IPS-20b (cell line): ENCODE results near the gene XCR1.
"Not testable (repeated sequence)": the region's sequence is repeated elsewhere in the genome, so short reads cannot be mapped to it uniquely, and the experiment has no call there.

ENCODE experiments used
- H3K27ac ChIP-seq: one replicate; pipeline ENCODE4 v1.5.1; 2013; ENCODE audit warnings: low read length
- H3K27me3 ChIP-seq: 2 replicates; pipeline ENCODE4 v1.6.1; 2013; ENCODE audit warnings: mild to moderate bottlenecking, low read length, inconsistent platforms; ENCODE audit not compliant: insufficient read depth
- H3K36me3 ChIP-seq: 2 replicates; pipeline ENCODE4 v1.6.1; 2013; ENCODE audit warnings: low read depth, mild to moderate bottlenecking, inconsistent platforms, low read length, moderate library complexity; ENCODE audit not compliant: insufficient read depth
- H3K4me1 ChIP-seq: 2 replicates; pipeline ENCODE4 v1.6.1; 2013; ENCODE audit warnings: mild to moderate bottlenecking, control low read depth, inconsistent platforms, low read length, moderate library complexity; ENCODE audit not compliant: insufficient read depth
- H3K4me3 ChIP-seq: 2 replicates; pipeline ENCODE4 v1.5.1; 2013; ENCODE audit warnings: mild to moderate bottlenecking, low read length, inconsistent platforms
- H3K9ac ChIP-seq: 2 replicates; pipeline ENCODE4 v1.6.1; 2013; ENCODE audit warnings: low read depth, mild to moderate bottlenecking, inconsistent platforms, low read length, moderate library complexity
- H3K9me3 ChIP-seq: 2 replicates; pipeline ENCODE4 v1.6.1; 2013; ENCODE audit warnings: mild to moderate bottlenecking, low read depth, low read length, inconsistent platforms; ENCODE audit not compliant: insufficient read depth

The XCR1 gene

DNA sequence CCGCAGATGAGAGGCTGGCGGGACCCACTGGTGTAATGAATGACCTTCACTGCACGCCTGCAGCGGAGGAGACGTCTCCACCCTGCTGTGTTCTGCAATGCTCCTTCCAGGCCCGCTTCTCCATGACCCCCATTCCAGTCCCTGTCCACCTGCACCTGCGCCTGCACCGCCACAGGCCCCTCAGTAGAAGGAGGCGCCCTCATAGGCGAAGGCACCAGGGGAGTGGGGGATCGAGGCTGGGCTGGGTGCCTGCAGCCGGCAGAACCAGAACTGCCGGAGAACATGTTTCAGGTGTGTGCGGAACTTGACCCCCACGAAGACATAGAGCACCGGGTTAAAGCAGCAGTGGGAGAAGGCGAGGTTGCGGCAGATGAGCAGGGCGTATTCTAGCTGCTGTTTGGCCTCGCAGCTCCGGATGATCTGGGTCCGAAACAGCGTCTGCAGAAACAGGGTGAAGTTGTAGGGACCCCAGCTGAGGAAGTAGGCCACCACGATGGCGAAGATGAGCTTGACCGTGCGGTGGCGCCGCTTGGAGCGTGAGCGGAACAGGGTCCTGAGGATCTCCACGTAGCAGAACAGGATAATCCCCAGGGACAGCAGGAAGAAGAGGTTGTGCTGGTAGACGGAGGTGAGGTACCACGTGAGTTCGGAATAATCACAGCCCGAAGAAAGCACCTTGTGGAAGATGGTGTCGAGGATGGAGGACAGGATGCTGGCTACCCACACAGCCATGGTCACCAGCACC, 6.3 kb downstream of the XCR1 start:
- H3K27ac ChIP-seq: no peak overlapping the region
- no peak overlapping the region for H3K9ac ChIP-seq
- H3K4me1 ChIP-seq: no peaks in the 10 kb centered on the region
- H3K9me3 ChIP-seq: no peaks in the 10 kb centered on the region; the same call in 1 of the 2 replicates
- no peaks in the 10 kb centered on the region for H3K36me3 ChIP-seq
- no peak overlapping the region for H3K4me3 ChIP-seq
- no peaks in the 10 kb centered on the region for H3K27me3 ChIP-seq

DNA sequence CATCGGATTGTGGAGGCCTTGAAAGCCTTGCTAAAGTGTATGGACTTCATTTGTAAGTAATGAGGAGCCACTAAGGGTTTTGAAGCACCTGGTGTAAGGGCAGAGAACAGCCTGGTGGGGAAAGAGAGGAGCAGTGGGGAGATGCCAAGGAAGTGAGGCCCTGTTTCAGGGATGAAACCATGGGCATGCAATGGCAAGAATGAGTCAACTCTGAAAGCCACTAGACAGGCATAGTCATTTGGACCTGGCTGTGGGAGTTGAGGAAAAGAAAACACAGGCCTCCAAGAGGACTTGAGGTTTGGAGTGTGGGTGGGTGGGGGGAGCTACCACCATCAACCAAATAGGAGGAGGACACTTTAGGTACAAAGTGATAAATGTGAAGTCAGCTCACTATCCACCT, 7.6 kb downstream of the XCR1 start:
- H3K36me3 ChIP-seq: no peaks in the 10 kb centered on the region
- no peaks in the 10 kb centered on the region for H3K27me3 ChIP-seq
- no peak overlapping the region for H3K4me3 ChIP-seq
- no peak overlapping the region for H3K9ac ChIP-seq
- no peaks in the 10 kb centered on the region for H3K4me1 ChIP-seq
- H3K9me3 ChIP-seq: no peaks in the 10 kb centered on the region; the same call in 1 of the 2 replicates
- H3K27ac ChIP-seq: no peak overlapping the region

DNA sequence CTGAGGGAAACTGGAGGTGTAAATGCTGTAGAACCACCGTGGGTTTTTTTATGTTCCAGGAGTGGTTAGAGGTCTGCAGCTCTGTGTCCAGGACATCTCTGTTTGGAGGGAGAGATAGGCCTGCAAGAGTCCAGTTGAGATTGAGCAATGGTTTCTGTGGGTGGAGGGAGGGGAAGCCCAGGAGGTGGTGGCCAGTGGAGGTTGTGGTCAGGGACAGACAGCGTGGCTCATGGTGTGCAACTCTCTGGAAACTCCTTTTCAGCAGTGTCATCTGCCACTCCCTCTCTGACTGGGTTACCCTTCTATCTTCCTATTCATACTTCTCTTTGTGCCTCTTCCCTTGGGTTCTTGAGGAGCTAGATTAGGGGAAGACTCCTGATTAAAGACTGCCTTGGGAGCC, 9.6 kb downstream of the XCR1 start:
- Histone ChIP-seq H3K9me3 (no peaks in the 10 kb centered on the region; the same call in 1 of the 2 replicates), H3K27ac (no peak overlapping the region), H3K36me3 (no peaks in the 10 kb centered on the region), H3K27me3 (no peaks in the 10 kb centered on the region), H3K4me1 (no peaks in the 10 kb centered on the region), H3K9ac (no peak overlapping the region), H3K4me3 (no peak overlapping the region)

DNA sequence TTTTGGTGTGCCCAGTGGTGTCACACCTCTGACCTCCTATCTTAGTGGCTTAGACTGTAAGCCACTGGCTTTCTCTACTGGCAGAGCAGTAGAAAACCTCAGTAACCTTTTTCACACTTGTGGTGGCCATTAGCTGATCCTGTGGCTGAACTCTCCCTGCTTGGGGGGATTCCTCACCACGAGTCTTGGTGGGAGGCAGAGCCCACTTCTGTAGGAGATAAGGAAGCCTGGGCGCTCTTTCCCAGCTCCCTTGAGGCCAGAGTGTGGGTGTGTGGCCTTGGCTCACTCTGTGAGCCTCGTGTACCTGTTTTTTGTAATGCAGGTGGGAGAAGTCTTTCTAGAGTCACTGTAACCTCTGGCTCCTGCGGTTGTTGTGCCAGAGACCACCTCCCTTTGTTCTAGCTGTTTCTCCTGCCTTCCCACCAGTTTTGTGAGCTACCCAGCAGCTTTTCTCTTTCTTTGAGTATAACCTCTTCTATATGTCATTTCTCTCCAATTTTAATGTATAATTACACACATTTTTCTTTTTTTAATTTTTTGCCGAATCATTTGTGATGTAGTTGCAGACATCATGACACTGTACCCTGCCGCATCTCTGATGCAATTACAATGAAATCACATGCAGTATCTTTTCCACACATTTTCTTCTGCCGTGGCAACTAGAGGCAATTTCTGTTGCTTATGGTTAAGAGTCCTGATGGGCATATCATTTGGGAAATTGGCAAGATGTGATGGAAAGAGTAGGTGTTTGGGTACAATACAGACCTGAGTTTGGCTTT, 13.8 kb downstream of the XCR1 start:
- Histone ChIP-seq H3K36me3 (no peaks in the 10 kb centered on the region), H3K9me3 (no peaks in the 10 kb centered on the region)

DNA sequence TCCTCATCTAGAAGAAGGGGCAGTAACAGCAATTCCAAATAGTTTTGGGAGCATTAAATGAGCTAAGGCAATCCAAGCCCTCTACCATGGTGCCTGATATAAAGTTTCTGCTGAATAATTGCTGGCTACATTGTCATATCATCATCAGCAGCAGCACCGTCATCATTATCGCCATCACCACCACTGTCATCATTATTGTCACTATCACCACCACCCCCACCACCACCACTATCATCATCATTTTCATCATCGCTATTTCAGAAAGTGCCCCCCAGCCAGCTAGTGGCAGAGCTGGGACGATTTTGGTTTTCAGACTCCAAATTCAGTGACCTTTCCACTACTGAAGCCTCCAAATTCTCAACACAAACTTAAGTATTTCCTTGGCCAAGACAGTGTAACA, 15.0 kb downstream of the XCR1 start:
- Histone ChIP-seq H3K9me3 (no peaks in the 10 kb centered on the region), H3K36me3 (no peaks in the 10 kb centered on the region), H3K27me3 (no peaks in the 10 kb centered on the region), H3K4me3 (no peak overlapping the region), H3K4me1 (peaks cover 5% of the 10 kb centered on the region; the same call in 1 of the 2 replicates), H3K27ac (no peak overlapping the region), H3K9ac (no peak overlapping the region)

More for the DNA sequence above, 13.8 kb downstream of the XCR1 start:
- H3K4me3 ChIP-seq: no peak overlapping the region
- no peak overlapping the region for H3K9ac ChIP-seq
- H3K27ac ChIP-seq: no peak overlapping the region
- H3K4me1 ChIP-seq: no peaks in the 10 kb centered on the region
- no peaks in the 10 kb centered on the region for H3K27me3 ChIP-seq

DNA sequence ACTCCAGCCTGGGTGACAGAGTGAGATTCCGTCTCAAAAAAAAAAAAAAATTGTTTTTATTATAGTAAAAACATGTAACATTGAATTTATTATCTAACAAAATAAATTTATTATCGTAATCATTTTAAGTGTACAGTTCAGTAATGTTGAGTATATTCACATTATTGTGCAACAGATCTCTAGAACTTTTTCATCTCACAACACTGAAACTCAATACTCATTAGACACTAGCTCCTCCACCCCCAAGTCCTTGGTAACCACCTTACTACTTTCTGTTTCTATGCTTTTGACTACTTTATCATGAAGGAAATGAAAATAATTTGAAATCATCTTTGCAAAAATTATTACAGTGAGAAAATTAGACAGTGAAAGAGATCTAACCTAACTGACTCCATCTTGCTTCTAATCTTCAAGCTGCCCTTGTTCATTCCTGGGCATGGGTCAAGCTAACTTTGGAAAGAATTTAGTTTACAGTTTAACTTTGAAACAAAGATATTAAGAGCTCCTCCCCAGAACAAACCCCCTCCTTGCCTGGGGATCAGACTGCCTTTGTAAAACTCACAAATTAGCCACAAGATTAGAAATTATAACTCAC, 16.7 kb downstream of the XCR1 start:
- Histone ChIP-seq H3K36me3 (no peaks in the 10 kb centered on the region), H3K9me3 (no peaks in the 10 kb centered on the region), H3K27ac (no peak overlapping the region), H3K4me1 (peaks cover 19% of the 10 kb centered on the region), H3K4me3 (no peak overlapping the region), H3K9ac (no peak overlapping the region), H3K27me3 (no peaks in the 10 kb centered on the region)

DNA sequence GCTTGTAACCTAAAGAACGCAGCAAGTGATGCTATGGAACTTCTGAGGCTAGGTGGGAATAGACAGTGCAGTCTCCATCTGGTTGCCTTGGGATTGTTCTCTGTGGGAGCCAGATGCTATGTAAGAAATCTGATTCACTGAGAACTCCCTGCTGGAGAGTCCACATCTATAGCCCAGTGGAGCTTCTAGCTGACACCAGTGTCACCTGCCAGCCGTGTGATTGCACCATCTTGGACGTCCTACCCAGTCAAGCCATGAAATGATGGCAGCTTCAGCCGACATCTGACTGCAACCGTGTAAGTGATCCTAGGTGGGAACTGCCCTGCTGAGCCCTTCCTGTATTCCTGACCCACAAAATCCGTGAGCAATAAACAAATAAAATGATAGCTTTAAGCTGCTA, 19.2 kb downstream of the XCR1 start:
- Histone ChIP-seq H3K4me1 (peaks cover 19% of the 10 kb centered on the region), H3K4me3 (no peak overlapping the region)

DNA sequence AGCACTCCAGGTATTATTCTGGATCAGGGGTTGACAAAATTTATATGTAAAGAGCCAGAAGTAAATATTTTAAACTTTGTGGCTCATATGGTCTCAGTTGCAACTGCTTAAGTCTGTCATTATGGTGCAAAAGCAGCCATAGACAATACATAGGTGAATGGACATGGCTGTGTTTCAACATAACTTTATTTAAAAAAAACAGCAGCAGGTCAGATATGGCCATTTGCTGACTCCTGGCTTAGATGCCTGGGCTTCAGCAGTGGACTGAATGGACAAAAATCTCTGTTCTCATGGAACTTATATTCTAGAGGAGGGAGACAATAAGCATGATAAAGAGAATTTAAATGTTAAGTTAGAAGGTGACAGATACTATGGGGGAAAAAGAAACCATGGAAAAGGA, 20.0 kb downstream of the XCR1 start:
- Histone ChIP-seq H3K9me3 (no peaks in the 10 kb centered on the region), H3K27ac (no peak overlapping the region), H3K4me1 (peaks cover 19% of the 10 kb centered on the region), H3K27me3 (no peaks in the 10 kb centered on the region), H3K36me3 (no peaks in the 10 kb centered on the region), H3K4me3 (no peak overlapping the region), H3K9ac (no peak overlapping the region)

More for the DNA sequence above, 19.2 kb downstream of the XCR1 start:
- Histone ChIP-seq H3K9me3 (no peaks in the 10 kb centered on the region), H3K27me3 (no peaks in the 10 kb centered on the region), H3K27ac (no peak overlapping the region), H3K9ac (no peak overlapping the region), H3K36me3 (no peaks in the 10 kb centered on the region)

DNA sequence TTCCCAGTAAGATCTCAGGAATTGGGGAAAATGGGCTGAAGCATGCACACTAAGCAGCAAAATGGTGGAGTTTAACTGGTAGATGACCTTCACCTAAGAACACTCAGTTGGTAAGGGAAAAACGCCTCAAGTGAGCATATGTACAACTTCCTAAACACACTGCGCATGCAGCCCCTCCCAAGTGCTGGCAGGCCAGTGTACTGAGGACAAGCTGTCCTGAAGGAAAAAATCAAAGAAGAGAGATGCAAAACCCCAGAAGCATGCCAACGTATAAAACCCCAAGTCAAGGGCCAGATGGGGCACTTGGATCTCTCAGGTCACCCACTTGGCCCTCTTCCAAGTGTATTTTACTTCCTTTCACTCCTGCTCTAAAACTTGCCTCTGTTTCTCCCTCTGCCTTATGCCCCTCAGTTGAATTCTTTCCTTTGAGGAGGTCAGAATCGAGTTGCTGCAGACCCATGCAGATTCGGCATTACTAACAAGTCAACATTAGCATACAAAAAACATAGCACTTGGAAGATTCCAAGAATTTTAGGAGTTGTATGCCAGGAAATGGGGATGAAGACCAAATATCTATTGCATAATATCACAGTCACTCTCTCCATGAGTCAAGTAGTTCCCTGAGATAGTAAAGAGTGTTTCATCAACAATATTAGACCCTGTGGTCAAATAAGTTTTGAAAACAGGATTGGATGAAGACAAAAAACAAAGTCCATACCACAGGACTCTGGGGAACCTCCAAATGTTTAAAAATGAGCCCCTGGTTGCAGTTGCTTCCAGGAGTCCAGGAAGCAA, 20.8 kb downstream of the XCR1 start:
- Histone ChIP-seq H3K36me3 (no peaks in the 10 kb centered on the region), H3K27me3 (no peaks in the 10 kb centered on the region), H3K4me1 (peaks cover 19% of the 10 kb centered on the region), H3K9ac (no peak overlapping the region), H3K9me3 (no peaks in the 10 kb centered on the region), H3K27ac (no peak overlapping the region), H3K4me3 (no peak overlapping the region)

DNA sequence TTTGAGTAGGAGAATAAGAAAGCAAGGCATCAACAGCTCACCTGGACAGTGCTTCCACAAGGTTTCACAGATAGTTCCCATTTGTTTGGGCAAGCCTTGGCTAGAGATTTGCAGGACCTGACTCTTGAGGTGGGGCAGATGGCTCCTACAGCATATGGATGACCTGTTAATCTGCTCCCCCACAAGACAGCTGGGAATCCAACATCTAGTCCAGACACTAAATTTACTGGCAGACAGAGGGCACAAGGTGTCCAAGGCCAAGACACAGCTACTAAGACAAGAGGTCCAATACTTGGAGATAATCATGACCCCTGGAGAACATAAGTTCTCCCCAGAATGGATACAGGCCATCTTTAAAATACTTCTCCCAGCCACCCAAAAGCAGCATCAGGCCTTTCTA, 23.6 kb downstream of the XCR1 start:
- H3K9me3 ChIP-seq, H3K9ac ChIP-seq, H3K36me3 ChIP-seq, H3K27me3 ChIP-seq, H3K27ac ChIP-seq, H3K4me3 ChIP-seq: not testable (repeated sequence)
- peaks cover 19% of the 10 kb centered on the region for H3K4me1 ChIP-seq

DNA sequence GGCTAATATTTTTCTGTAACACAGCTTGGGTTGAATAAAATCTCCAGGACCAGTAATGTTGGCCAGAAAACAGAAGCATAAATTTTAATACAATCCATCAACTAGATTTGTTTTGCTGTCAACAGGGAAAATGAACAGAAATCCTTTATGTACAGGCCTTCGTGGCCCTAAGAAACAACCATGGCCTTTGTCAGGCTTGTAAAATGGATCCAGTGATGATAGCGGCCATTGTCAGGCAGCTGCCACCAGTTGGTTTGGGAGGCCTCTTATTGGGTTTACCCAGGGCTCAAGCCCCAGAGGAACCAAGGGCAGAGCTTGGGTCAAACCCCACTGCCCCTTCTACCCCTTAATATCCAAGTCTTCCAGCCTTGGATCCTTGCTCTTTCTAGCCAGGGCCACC, 26.1 kb downstream of the XCR1 start:
- Histone ChIP-seq H3K27ac (no peak overlapping the region), H3K9me3 (no peaks in the 10 kb centered on the region), H3K27me3 (peaks cover 10% of the 10 kb centered on the region), H3K4me3 (no peak overlapping the region), H3K9ac (no peak overlapping the region), H3K36me3 (no peaks in the 10 kb centered on the region), H3K4me1 (peaks cover 4% of the 10 kb centered on the region; the same call in 1 of the 2 replicates)
